ENCODE results near the gene LDB1.

The LDB1 gene

GRCh38 chr10:102106998-102107397 is 13.2 kb downstream of the LDB1 start:
- in situ Hi-C loops (cut with HindIII; ENCODE audit: low pct_ligation_motif_present, low sequenced_read_pairs): no loop called here
- Histone ChIP-seq H3K4me3 (ENCODE audit: low read depth, low read length) (no peak overlapping the region), H3K27ac (no peak overlapping the region), H3K36me3 (replicated peaks) (peaks cover 46% of the 10 kb centered on the region), H3K27me3 (replicated peaks) (no peaks in the 10 kb centered on the region)
- TF ChIP-seq, protein P1, sequence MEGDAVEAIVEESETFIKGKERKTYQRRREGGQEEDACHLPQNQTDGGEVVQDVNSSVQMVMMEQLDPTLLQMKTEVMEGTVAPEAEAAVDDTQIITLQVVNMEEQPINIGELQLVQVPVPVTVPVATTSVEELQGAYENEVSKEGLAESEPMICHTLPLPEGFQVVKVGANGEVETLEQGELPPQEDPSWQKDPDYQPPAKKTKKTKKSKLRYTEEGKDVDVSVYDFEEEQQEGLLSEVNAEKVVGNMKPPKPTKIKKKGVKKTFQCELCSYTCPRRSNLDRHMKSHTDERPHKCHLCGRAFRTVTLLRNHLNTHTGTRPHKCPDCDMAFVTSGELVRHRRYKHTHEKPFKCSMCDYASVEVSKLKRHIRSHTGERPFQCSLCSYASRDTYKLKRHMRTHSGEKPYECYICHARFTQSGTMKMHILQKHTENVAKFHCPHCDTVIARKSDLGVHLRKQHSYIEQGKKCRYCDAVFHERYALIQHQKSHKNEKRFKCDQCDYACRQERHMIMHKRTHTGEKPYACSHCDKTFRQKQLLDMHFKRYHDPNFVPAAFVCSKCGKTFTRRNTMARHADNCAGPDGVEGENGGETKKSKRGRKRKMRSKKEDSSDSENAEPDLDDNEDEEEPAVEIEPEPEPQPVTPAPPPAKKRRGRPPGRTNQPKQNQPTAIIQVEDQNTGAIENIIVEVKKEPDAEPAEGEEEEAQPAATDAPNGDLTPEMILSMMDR (IDR thresholded peaks at IDR 0.05; ENCODE audit: low read depth, low read length, missing control alignments): no peak
- no peak for DNase-seq

DNA sequence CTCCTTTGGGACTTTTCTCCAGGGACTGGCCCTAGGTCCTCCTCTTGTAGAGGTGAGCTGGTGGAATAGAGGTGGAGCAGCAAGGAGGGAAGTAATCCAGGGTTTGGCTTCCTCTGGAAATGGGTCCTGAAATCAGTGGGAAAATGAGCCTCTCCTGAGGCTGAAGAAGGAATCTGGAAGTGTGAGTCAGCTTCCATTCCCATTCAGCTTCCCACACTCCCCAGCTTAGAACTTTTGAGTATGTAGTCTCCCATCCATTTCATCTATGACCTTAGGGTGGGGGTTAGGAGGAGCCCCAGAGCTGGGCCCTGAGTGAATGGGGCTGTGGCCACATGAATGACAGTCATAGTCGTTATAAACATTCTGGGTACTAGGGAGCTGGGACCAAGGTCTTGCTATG is 17.7 kb downstream of the LDB1 start:
- H3K27ac ChIP-seq: no peak overlapping the region
- in situ Hi-C loops (cut with HindIII; ENCODE audit: low pct_ligation_motif_present, low sequenced_read_pairs): no loop called here
- no peak overlapping the region for H3K4me3 ChIP-seq (ENCODE audit: low read depth, low read length)
- DNase-seq: no peak
- peaks cover 6% of the 10 kb centered on the region for H3K36me3 ChIP-seq (replicated peaks)
- TF ChIP-seq, protein P1 (IDR thresholded peaks at IDR 0.05; ENCODE audit: low read depth, low read length, missing control alignments): no peak
- no peaks in the 10 kb centered on the region for H3K27me3 ChIP-seq (replicated peaks)

DNA sequence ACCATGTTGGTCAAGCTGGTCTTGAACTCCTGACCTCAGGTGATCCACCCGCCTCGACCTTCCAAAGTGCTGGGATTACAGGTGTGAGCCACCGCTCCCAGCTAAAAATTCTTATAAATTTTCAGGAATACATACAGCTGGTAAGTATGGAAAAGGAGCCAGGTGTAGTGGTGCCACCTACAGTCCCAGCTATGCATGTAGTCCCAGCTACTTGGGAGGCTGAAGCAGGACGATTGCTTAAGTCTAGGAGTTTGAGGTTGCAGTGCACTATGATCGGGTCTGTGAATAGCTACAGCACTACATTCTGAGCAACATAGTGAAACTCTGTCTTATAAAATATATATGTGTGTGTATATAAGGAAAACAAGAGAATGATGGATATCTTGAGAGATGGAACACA is 19.0 kb downstream of the LDB1 start:
- Histone ChIP-seq H3K4me3 (ENCODE audit: low read depth, low read length) (no peak overlapping the region), H3K27me3 (replicated peaks) (no peaks in the 10 kb centered on the region), H3K27ac (no peak overlapping the region), H3K36me3 (replicated peaks) (no peaks in the 10 kb centered on the region)
- TF ChIP-seq, protein P1 (IDR thresholded peaks at IDR 0.05; ENCODE audit: low read depth, low read length, missing control alignments): peak; percentile 27
- in situ Hi-C loops (cut with HindIII; ENCODE audit: low pct_ligation_motif_present, low sequenced_read_pairs): no loop called here
- DNase-seq: no peak

- TF ChIP-seq, protein P1 (IDR thresholded peaks at IDR 0.05; ENCODE audit: low read depth, low read length, missing control alignments): no peak
- in situ Hi-C loops (cut with HindIII; ENCODE audit: low pct_ligation_motif_present, low sequenced_read_pairs): no loop called here
These were observed 23.7 kb downstream of the LDB1 start for GRCh38 chr10:102096449-102096848.

DNA sequence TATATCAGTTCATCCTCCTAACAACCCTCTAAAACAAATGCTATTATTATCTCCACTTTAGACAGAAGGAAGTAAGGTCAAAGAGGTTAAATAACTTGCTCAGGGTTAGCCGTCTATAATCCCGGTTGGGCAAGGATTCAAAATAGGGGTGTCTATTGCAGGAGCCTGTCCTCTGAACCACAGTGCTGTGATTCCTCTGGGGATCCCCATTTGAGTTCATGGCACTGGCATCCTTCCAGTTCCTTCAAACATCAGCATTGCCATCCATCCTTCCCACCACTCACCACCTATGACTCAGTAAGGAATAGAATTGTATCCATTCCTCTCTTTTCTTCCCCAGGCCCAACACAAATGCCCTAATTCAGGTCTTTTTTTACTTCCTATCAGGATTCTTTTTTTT is 29.4 kb downstream of the LDB1 start:
- H3K36me3 ChIP-seq (replicated peaks): no peaks in the 10 kb centered on the region
- TF ChIP-seq, protein P1 (IDR thresholded peaks at IDR 0.05; ENCODE audit: low read depth, low read length, missing control alignments): no peak
- DNase-seq: peak; percentile 5

More at GRCh38 chr10:102096449-102096848, 23.7 kb downstream of the LDB1 start:
- Histone ChIP-seq H3K27me3 (replicated peaks) (no peaks in the 10 kb centered on the region), H3K4me3 (ENCODE audit: low read depth, low read length) (no peak overlapping the region), H3K27ac (no peak overlapping the region), H3K36me3 (replicated peaks) (no peaks in the 10 kb centered on the region)
- no peak for DNase-seq

DNA sequence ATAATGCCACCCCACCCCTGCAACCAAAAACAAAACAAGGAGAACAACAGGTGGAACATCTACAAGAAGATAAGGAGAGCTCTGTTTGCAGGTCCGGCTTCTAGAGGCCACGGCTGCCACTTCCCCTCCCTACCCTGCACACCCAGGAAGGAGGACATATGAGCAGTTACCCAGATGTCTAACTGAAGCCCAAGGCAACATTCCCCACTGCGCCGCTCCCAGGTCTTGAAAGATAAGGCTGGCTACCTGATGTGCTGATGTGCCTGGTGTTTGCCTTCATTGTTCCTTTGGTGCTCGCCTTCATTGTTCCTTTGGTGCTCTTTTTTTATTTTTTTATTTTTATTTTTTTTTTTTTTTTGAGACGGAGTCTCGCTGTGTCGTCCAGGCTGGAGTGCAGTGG is 34.0 kb downstream of the LDB1 start:
- no peaks in the 10 kb centered on the region for H3K36me3 ChIP-seq (replicated peaks)
- H3K4me3 ChIP-seq (ENCODE audit: low read depth, low read length): no peak overlapping the region
- no peak for DNase-seq
- H3K27ac ChIP-seq: no peak overlapping the region
- H3K27me3 ChIP-seq (replicated peaks): no peaks in the 10 kb centered on the region
- TF ChIP-seq, protein P1 (IDR thresholded peaks at IDR 0.05; ENCODE audit: low read depth, low read length, missing control alignments): no peak
- in situ Hi-C loops (cut with HindIII; ENCODE audit: low pct_ligation_motif_present, low sequenced_read_pairs): no loop called here

More for the DNA sequence above, 29.4 kb downstream of the LDB1 start:
- in situ Hi-C loops (cut with HindIII; ENCODE audit: low pct_ligation_motif_present, low sequenced_read_pairs): no loop called here
- Histone ChIP-seq H3K27ac (no peak overlapping the region), H3K4me3 (ENCODE audit: low read depth, low read length) (no peak overlapping the region), H3K27me3 (replicated peaks) (no peaks in the 10 kb centered on the region)

All from brain microvascular endothelial cell (primary cell).